H9 (cell line): ENCODE data around the gene ALKBH4. TPM values are rescaled to one million over a fixed set of nuclear protein-coding genes. Genes with fewer than 3 reads are reported as not detected.

Experiments used
- DNase-seq: peaks from one replicate; pipeline ENCODE4 v3.0.0-alpha.2; 2017
- H2AFZ ChIP-seq: one replicate; pipeline ENCODE4 v1.6.1; 2013; ENCODE audit warnings: mild to moderate bottlenecking, low read length, control low read depth, moderate library complexity
- H2AK5ac ChIP-seq: 2 replicates; pipeline ENCODE4 v1.6.1; 2013; ENCODE audit warnings: low read length, control low read depth, mixed read lengths; ENCODE audit not compliant: insufficient read length
- H2BK120ac ChIP-seq: one replicate; pipeline ENCODE4 v1.6.1; 2013; ENCODE audit warnings: low read depth, mild to moderate bottlenecking, low read length, control low read depth, inconsistent platforms; ENCODE audit not compliant: poor library complexity, severe bottlenecking
- H2BK12ac ChIP-seq: 2 replicates; pipeline ENCODE4 v1.6.1; 2013; ENCODE audit warnings: low read length, control low read depth, mixed read lengths, low read depth; ENCODE audit not compliant: insufficient read length
- H2BK15ac ChIP-seq: 2 replicates; pipeline ENCODE4 v1.6.1; 2013; ENCODE audit warnings: low read depth, low read length, control low read depth
- H2BK20ac ChIP-seq: one replicate; pipeline ENCODE4 v1.6.1; 2013; ENCODE audit warnings: low read depth, mild to moderate bottlenecking, low read length, control low read depth, inconsistent platforms; ENCODE audit not compliant: poor library complexity, severe bottlenecking
- H2BK5ac ChIP-seq: 2 replicates; pipeline ENCODE4 v1.6.1; 2013; ENCODE audit warnings: low read length, control low read depth, mixed read lengths; ENCODE audit not compliant: insufficient read length
- H3K14ac ChIP-seq: 2 replicates; pipeline ENCODE4 v1.6.1; 2013; ENCODE audit warnings: low read length, control low read depth; ENCODE audit not compliant: insufficient read depth
- H3K18ac ChIP-seq: 2 replicates; pipeline ENCODE4 v1.6.1; 2013; ENCODE audit warnings: low read depth, mild to moderate bottlenecking, mixed read lengths, low read length, control low read depth; ENCODE audit not compliant: insufficient read length
- H3K23ac ChIP-seq: 2 replicates; pipeline ENCODE4 v1.6.1; 2013; ENCODE audit warnings: low read length, control low read depth, mixed read lengths, low read depth; ENCODE audit not compliant: insufficient read length
- H3K23me2 ChIP-seq: 2 replicates; pipeline ENCODE4 v1.6.1; 2013; ENCODE audit warnings: low read depth, mild to moderate bottlenecking, mixed read lengths, low read length, control low read depth; ENCODE audit not compliant: insufficient read length, poor library complexity, severe bottlenecking
- H3K27ac ChIP-seq: 2 replicates; pipeline ENCODE4 v1.5.1; 2013; ENCODE audit warnings: low read length, control low read depth, mixed read lengths, low read depth; ENCODE audit not compliant: insufficient read length
- H3K27me3 ChIP-seq: 2 replicates; pipeline ENCODE4 v1.6.1; 2013; ENCODE audit warnings: low read length, control low read depth, inconsistent platforms; ENCODE audit not compliant: insufficient read depth
- H3K4ac ChIP-seq: 2 replicates; pipeline ENCODE4 v1.6.1; 2013; ENCODE audit warnings: low read depth, mild to moderate bottlenecking, control low read depth, inconsistent platforms, low read length, moderate library complexity
- H3K4me1 ChIP-seq: 2 replicates; pipeline ENCODE4 v1.6.1; 2013; ENCODE audit warnings: low read length, control low read depth, inconsistent platforms; ENCODE audit not compliant: insufficient read depth
- H3K4me2 ChIP-seq: 2 replicates; pipeline ENCODE4 v1.6.1; 2013; ENCODE audit warnings: low read length, control low read depth, mixed read lengths; ENCODE audit not compliant: insufficient read length, insufficient read depth
- H3K56ac ChIP-seq: 2 replicates; pipeline ENCODE4 v1.6.1; 2013; ENCODE audit warnings: low read depth, mild to moderate bottlenecking, mixed read lengths, low read length, control low read depth; ENCODE audit not compliant: insufficient read length
- H3K79me1 ChIP-seq: 2 replicates; pipeline ENCODE4 v1.6.1; 2013; ENCODE audit warnings: low read depth, mild to moderate bottlenecking, moderate library complexity, low read length, control low read depth, inconsistent platforms; ENCODE audit not compliant: insufficient read depth, poor library complexity, severe bottlenecking
- H3K79me2 ChIP-seq: 2 replicates; pipeline ENCODE4 v1.6.1; 2013; ENCODE audit warnings: low read length, control low read depth, inconsistent platforms; ENCODE audit not compliant: insufficient read depth
- H3K9ac ChIP-seq: 2 replicates; pipeline ENCODE4 v1.6.1; 2013; ENCODE audit warnings: low read length, control low read depth, mixed read lengths; ENCODE audit not compliant: insufficient read length; ENCODE audit errors: extremely low read depth
- H3K9me3 ChIP-seq: one replicate; pipeline ENCODE4 v1.6.1; 2013; ENCODE audit warnings: low read depth, low read length, inconsistent platforms; ENCODE audit not compliant: control insufficient read depth
- H3T11ph ChIP-seq: one replicate; pipeline ENCODE4 v1.6.1; 2013; ENCODE audit warnings: mild to moderate bottlenecking, low read length, control low read depth, inconsistent platforms
- H4K20me1 ChIP-seq: one replicate; pipeline ENCODE4 v1.6.1; 2013; ENCODE audit not compliant: control insufficient read depth, insufficient read length, insufficient read depth
- H4K5ac ChIP-seq: 2 replicates; pipeline ENCODE4 v1.6.1; 2013; ENCODE audit warnings: low read depth, mild to moderate bottlenecking, mixed read lengths, low read length, control low read depth; ENCODE audit not compliant: insufficient read length
- H4K8ac ChIP-seq: replicated peaks from 2 replicates; pipeline ENCODE4 v1.6.1; 2013; ENCODE audit warnings: low read length, control low read depth, mixed read lengths, low read depth; ENCODE audit not compliant: insufficient read length
- H4K91ac ChIP-seq: 2 replicates; pipeline ENCODE4 v1.6.1; 2013; ENCODE audit warnings: low read depth, mild to moderate bottlenecking, moderate library complexity, mixed read lengths, low read length, control low read depth; ENCODE audit not compliant: insufficient read length
- H3K27ac Mint-ChIP-seq, 3 experiments: 2 replicates in 2 of 3; 3 replicates in 1 of 3; pipeline ENCODE4 v1.8.0; 2020 to 2021; ENCODE audit warnings: mixed read lengths in 3 of 3, mild to moderate bottlenecking in 1 of 3, moderate library complexity in 1 of 3
- H3K27me3 Mint-ChIP-seq: 2 replicates; pipeline ENCODE4 v1.8.0; 2021; ENCODE audit warnings: low read depth, mild to moderate bottlenecking, moderate library complexity, mixed read lengths
- H3K36me3 Mint-ChIP-seq, 3 experiments: 2 replicates in 2 of 3; 3 replicates in 1 of 3; pipeline ENCODE4 v1.8.0; 2020 to 2021; ENCODE audit warnings: low read depth in 3 of 3, mixed read lengths in 3 of 3; ENCODE audit not compliant: insufficient read depth in 1 of 3
- H3K4me1 Mint-ChIP-seq, 2 experiments: 2 replicates each; pipeline ENCODE4 v1.8.0; 2020; ENCODE audit warnings: mixed read lengths in 2 of 2
- H3K4me3 Mint-ChIP-seq, 2 experiments: 2 replicates in 1 of 2; 3 replicates in 1 of 2; pipeline ENCODE4 v1.8.0; 2020 to 2021; ENCODE audit warnings: mild to moderate bottlenecking in 2 of 2, mixed read lengths in 2 of 2, moderate library complexity in 1 of 2
- H3K9me3 Mint-ChIP-seq, 2 experiments: 2 replicates in 1 of 2; 3 replicates in 1 of 2; pipeline ENCODE4 v1.8.0; 2020; ENCODE audit warnings: mild to moderate bottlenecking in 2 of 2, mixed read lengths in 2 of 2, moderate library complexity in 1 of 2
- WGBS: extraction: QIAGEN DNeasy Blood & Tissue Kit; methylation state at CpG from one replicate; pipeline ENCODE4 v1.1.7; 2013; ENCODE audit warnings: missing lambda C conversion rate, low lambda C conversion rate, mixed read lengths; ENCODE audit not compliant: insufficient read length; ENCODE audit errors: extremely low coverage; 5-methylcytosine and 5-hydroxymethylcytosine counted together
- total RNA-seq: library from RNA; stranded (reverse); gene quantifications from 2 replicates; pipeline ENCODE4 v1.2.1, GENCODE V29; 2021
- TF ChIP-seq, protein P1 (sequence below): fragments of 200-600 bp; sonication (generic); conservative IDR thresholded peaks from 3 replicates; pipeline ENCODE4 v1.8.0; 2021; ENCODE audit warnings: antibody characterized with exemption, mild to moderate bottlenecking

The ALKBH4 gene
- total RNA-seq, 1 experiment from 2014 or later = 23.9 TPM

DNA sequence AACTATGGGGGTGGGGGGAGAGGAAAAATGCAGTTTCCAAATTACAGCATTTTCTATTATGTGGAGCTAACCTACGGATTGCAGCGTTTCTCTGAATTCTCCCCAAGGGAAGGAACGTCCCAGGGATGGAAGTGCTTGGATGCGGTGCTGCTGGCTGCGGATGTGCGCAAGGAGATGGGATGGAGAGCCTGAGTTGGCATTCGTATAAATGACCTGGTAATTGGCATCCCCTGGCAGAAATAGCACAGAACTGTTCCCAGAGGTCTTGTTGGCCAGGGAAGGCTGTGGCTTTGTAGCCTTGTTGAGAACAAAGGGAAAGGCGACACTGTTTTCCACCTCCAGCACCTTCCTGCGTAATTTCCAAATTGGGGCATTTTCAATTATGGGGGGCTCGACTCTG, 28.5 kb downstream of the ALKBH4 start:
- Histone ChIP-seq H3K4ac (no peak overlapping the region), H2AK5ac (no peak overlapping the region), H2BK120ac (no peak overlapping the region), H4K20me1 (no peaks in the 10 kb centered on the region), H3K79me2 (no peaks in the 10 kb centered on the region), H3K79me1 (no peaks in the 10 kb centered on the region), H3K4me1 (no peaks in the 10 kb centered on the region; the same call in 1 of the 2 replicates), H3K27me3 (no peaks in the 10 kb centered on the region), H4K5ac (no peak overlapping the region), H2BK20ac (no peak overlapping the region), H2BK15ac (no peak overlapping the region), H4K8ac (no peak overlapping the region), H3K23ac (no peak overlapping the region), H3K9ac (no peak overlapping the region), H2BK12ac (no peak overlapping the region), H3K4me2 (no peak overlapping the region), H3K9me3 (no peaks in the 10 kb centered on the region), H2AFZ (no peak overlapping the region), H3K23me2 (peaks cover 9% of the 10 kb centered on the region), H3K56ac (no peak overlapping the region), H4K91ac (no peak overlapping the region), H3K27ac (no peak overlapping the region), H3T11ph (no peak overlapping the region), H3K14ac (no peak overlapping the region), H2BK5ac (no peak overlapping the region), H3K18ac (no peak overlapping the region)
- H3K36me3 Mint-ChIP-seq = peaks cover 2 to 17% (median 4%) of the 10 kb centered on the region in 3 experiments; a peak in 5 of 7 replicates
- H3K9me3 Mint-ChIP-seq = no peaks in the 10 kb centered on the region
- peak overlapping the region in 1 of 3 experiments; percentile 31; a peak in 1 of 7 replicates for H3K27ac Mint-ChIP-seq
- peaks cover 4% of the 10 kb centered on the region for H3K27me3 Mint-ChIP-seq
- no peak overlapping the region for H3K4me3 Mint-ChIP-seq
- WGBS = no CpG with 5 or more reads among the region's 10 CpGs
- TF ChIP-seq, protein P1, sequence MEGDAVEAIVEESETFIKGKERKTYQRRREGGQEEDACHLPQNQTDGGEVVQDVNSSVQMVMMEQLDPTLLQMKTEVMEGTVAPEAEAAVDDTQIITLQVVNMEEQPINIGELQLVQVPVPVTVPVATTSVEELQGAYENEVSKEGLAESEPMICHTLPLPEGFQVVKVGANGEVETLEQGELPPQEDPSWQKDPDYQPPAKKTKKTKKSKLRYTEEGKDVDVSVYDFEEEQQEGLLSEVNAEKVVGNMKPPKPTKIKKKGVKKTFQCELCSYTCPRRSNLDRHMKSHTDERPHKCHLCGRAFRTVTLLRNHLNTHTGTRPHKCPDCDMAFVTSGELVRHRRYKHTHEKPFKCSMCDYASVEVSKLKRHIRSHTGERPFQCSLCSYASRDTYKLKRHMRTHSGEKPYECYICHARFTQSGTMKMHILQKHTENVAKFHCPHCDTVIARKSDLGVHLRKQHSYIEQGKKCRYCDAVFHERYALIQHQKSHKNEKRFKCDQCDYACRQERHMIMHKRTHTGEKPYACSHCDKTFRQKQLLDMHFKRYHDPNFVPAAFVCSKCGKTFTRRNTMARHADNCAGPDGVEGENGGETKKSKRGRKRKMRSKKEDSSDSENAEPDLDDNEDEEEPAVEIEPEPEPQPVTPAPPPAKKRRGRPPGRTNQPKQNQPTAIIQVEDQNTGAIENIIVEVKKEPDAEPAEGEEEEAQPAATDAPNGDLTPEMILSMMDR = no peak
- DNase-seq = no peak
- H3K4me1 Mint-ChIP-seq = peaks cover 18 to 19% of the 10 kb centered on the region in 2 experiments
